RWPE2 (cell line): ENCODE measurements around the gene TMEM178A.

ENCODE experiments used
- ATAC-seq: fragments of 200-7000 bp; cut with Tn5 transposase; 3 replicates; pipeline ENCODE4 v1.9.1; 2021; ENCODE audit warnings: low read depth
- DNase-seq: peaks from one replicate; pipeline ENCODE4 v3.0.0-alpha.2; 2020; ENCODE audit warnings: low spot score
- H3K27ac ChIP-seq: fragments of 450-650 bp; 2 replicates; pipeline ENCODE4 v1.5.1; 2017; ENCODE audit warnings: mild to moderate bottlenecking; ENCODE audit not compliant: poor library complexity, severe bottlenecking
- H3K27me3 ChIP-seq: fragments of 250-450 bp; sonication (Bioruptor Pico); 2 replicates; pipeline ENCODE4 v1.5.1; 2021; ENCODE audit warnings: mild to moderate bottlenecking, moderate library complexity; ENCODE audit not compliant: insufficient read depth, poor library complexity, severe bottlenecking
- H3K36me3 ChIP-seq: fragments of 250-450 bp; sonication (Bioruptor Pico); 2 replicates; pipeline ENCODE4 v1.5.1; 2020; ENCODE audit warnings: low read depth, mild to moderate bottlenecking, moderate library complexity
- H3K4me1 ChIP-seq: fragments of 250-450 bp; sonication (Bioruptor Pico); 2 replicates; pipeline ENCODE4 v1.5.1; 2021; ENCODE audit warnings: mild to moderate bottlenecking, moderate library complexity; ENCODE audit not compliant: insufficient read depth, poor library complexity, severe bottlenecking
- H3K4me3 ChIP-seq: fragments of 250-450 bp; sonication (Bioruptor Pico); 2 replicates; pipeline ENCODE4 v1.5.1; 2021; ENCODE audit warnings: mild to moderate bottlenecking, moderate library complexity; ENCODE audit not compliant: severe bottlenecking
- H3K9me3 ChIP-seq: fragments of 250-450 bp; sonication (Bioruptor Pico); 2 replicates; pipeline ENCODE4 v1.5.1; 2021; ENCODE audit warnings: mild to moderate bottlenecking, moderate library complexity; ENCODE audit not compliant: severe bottlenecking
- CTCF ChIP-seq: fragments of 450-650 bp; IDR thresholded peaks from one replicate; pipeline ENCODE4 v1.5.1; 2017; ENCODE audit warnings: mild to moderate bottlenecking, moderate library complexity; ENCODE audit not compliant: poor library complexity, severe bottlenecking

TMEM178A gene

GRCh38 chr2:39629646-39630045 lies 36.1 kb upstream of the TMEM178A start:
- Histone ChIP-seq H3K4me3 (no peak overlapping the region), H3K27ac (no peak overlapping the region), H3K27me3 (no peaks in the 10 kb centered on the region), H3K4me1 (no peaks in the 10 kb centered on the region), H3K36me3 (no peaks in the 10 kb centered on the region), H3K9me3 (no peaks in the 10 kb centered on the region)
- DNase-seq, result no peak
- no peak for TF ChIP-seq CTCF
- no peak for ATAC-seq

GRCh38 chr2:39631256-39631655 lies 34.5 kb upstream of the TMEM178A start:
- H3K27me3 ChIP-seq, result no peaks in the 10 kb centered on the region
- H3K36me3 ChIP-seq, result no peaks in the 10 kb centered on the region
- TF ChIP-seq CTCF, result no peak
- H3K27ac ChIP-seq, result peak overlapping the region; percentile 61
- ATAC-seq (no peak), DNase-seq (no peak)
- H3K4me3 ChIP-seq, result no peak overlapping the region
- no peaks in the 10 kb centered on the region for H3K9me3 ChIP-seq
- H3K4me1 ChIP-seq, result no peaks in the 10 kb centered on the region

GRCh38 chr2:39631718-39632117 lies 34.0 kb upstream of the TMEM178A start:
- Histone ChIP-seq H3K27me3 (no peaks in the 10 kb centered on the region), H3K36me3 (no peaks in the 10 kb centered on the region), H3K4me1 (no peaks in the 10 kb centered on the region), H3K27ac (peak overlapping the region; percentile 61), H3K9me3 (no peaks in the 10 kb centered on the region), H3K4me3 (no peak overlapping the region)
- no peak for DNase-seq
- no peak for TF ChIP-seq CTCF
- peak; percentile 97 for ATAC-seq

GRCh38 chr2:39632876-39633275 lies 32.8 kb upstream of the TMEM178A start:
- H3K4me3 ChIP-seq, result no peak overlapping the region
- no peak for TF ChIP-seq CTCF
- H3K4me1 ChIP-seq, result no peaks in the 10 kb centered on the region
- H3K27me3 ChIP-seq, result no peaks in the 10 kb centered on the region
- no peaks in the 10 kb centered on the region for H3K9me3 ChIP-seq
- H3K36me3 ChIP-seq, result no peaks in the 10 kb centered on the region
- H3K27ac ChIP-seq, result no peak overlapping the region
- no peak for ATAC-seq
- DNase-seq, result no peak

GRCh38 chr2:39636306-39636705 lies 29.4 kb upstream of the TMEM178A start:
- ATAC-seq (no peak), DNase-seq (no peak)
- Histone ChIP-seq H3K36me3 (no peaks in the 10 kb centered on the region), H3K27ac (no peak overlapping the region), H3K27me3 (no peaks in the 10 kb centered on the region), H3K9me3 (no peaks in the 10 kb centered on the region), H3K4me3 (no peak overlapping the region), H3K4me1 (no peaks in the 10 kb centered on the region)
- no peak for TF ChIP-seq CTCF
